Liver (tissue), 3 donors: ENCODE data around the gene ZFP3.

ENCODE experiments used
- NR2F2 ChIP-seq: IDR thresholded peaks from 2 replicates; pipeline ENCODE4 v1.6.1; 2016; ENCODE audit warnings: antibody characterized with exemption
- RAD21 ChIP-seq, 2 donors: IDR thresholded peaks; 2 replicates each; pipeline ENCODE4 v1.6.1; 2016; ENCODE audit warnings: antibody characterized with exemption in 2 of 2, mild to moderate bottlenecking in 2 of 2
- TAF1 ChIP-seq: conservative IDR thresholded peaks from 2 replicates; pipeline ENCODE4 v1.6.1; 2016; ENCODE audit warnings: antibody characterized with exemption, mild to moderate bottlenecking
- TF ChIP-seq, protein P1 (sequence below): IDR thresholded peaks from 2 replicates; pipeline ENCODE4 v1.6.1; 2016; ENCODE audit warnings: antibody characterized with exemption, mild to moderate bottlenecking
- TF ChIP-seq, protein P2 (sequence below): fragments of 150-350 bp; IDR thresholded peaks from 2 replicates; pipeline ENCODE4 v1.5.1; 2017; ENCODE audit warnings: improper control_type of control experiment, low read depth, low read length; ENCODE audit not compliant: missing input control
- TF ChIP-seq, protein P3 (sequence below): IDR thresholded peaks from 2 replicates; pipeline ENCODE4 v1.6.1; 2016; ENCODE audit warnings: antibody characterized with exemption
- donor health status: healthy.
- donor health status: healthy.

DNA sequence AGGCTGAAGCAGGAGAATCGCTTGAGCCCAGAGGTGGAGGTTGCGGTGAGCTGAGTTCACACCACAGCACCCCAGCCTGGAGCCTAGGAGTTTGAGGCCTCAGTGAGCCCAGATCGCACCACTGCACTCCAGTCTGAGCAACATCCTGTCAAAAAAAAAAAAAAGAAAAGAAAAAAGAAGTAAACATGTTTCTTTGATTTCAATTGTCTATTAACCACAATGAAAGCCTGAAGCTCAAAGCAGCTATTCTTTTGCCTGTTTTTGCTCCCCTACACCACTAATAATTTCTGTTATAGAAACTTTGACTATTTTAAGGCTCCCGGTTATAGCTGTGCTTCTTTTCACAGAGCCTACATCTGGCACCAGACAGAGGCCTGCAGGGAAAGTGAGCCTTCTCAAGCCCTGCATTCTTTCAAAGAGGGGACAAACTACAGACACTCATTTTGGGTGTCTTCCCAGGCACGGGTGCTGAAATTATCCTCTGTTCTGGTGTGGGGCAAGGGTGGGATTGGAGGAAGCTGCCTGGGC, 28.9 kb upstream of the ZFP3 start:
- TF ChIP-seq, protein P1, sequence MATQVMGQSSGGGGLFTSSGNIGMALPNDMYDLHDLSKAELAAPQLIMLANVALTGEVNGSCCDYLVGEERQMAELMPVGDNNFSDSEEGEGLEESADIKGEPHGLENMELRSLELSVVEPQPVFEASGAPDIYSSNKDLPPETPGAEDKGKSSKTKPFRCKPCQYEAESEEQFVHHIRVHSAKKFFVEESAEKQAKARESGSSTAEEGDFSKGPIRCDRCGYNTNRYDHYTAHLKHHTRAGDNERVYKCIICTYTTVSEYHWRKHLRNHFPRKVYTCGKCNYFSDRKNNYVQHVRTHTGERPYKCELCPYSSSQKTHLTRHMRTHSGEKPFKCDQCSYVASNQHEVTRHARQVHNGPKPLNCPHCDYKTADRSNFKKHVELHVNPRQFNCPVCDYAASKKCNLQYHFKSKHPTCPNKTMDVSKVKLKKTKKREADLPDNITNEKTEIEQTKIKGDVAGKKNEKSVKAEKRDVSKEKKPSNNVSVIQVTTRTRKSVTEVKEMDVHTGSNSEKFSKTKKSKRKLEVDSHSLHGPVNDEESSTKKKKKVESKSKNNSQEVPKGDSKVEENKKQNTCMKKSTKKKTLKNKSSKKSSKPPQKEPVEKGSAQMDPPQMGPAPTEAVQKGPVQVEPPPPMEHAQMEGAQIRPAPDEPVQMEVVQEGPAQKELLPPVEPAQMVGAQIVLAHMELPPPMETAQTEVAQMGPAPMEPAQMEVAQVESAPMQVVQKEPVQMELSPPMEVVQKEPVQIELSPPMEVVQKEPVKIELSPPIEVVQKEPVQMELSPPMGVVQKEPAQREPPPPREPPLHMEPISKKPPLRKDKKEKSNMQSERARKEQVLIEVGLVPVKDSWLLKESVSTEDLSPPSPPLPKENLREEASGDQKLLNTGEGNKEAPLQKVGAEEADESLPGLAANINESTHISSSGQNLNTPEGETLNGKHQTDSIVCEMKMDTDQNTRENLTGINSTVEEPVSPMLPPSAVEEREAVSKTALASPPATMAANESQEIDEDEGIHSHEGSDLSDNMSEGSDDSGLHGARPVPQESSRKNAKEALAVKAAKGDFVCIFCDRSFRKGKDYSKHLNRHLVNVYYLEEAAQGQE, result peak; percentile 59
- TF ChIP-seq, protein P2, sequence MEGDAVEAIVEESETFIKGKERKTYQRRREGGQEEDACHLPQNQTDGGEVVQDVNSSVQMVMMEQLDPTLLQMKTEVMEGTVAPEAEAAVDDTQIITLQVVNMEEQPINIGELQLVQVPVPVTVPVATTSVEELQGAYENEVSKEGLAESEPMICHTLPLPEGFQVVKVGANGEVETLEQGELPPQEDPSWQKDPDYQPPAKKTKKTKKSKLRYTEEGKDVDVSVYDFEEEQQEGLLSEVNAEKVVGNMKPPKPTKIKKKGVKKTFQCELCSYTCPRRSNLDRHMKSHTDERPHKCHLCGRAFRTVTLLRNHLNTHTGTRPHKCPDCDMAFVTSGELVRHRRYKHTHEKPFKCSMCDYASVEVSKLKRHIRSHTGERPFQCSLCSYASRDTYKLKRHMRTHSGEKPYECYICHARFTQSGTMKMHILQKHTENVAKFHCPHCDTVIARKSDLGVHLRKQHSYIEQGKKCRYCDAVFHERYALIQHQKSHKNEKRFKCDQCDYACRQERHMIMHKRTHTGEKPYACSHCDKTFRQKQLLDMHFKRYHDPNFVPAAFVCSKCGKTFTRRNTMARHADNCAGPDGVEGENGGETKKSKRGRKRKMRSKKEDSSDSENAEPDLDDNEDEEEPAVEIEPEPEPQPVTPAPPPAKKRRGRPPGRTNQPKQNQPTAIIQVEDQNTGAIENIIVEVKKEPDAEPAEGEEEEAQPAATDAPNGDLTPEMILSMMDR, result no peak
- TF ChIP-seq RAD21 (IDR thresholded peaks at IDR 0.05), result no peak
- no peak for TF ChIP-seq TAF1
- peak; percentile 8 for TF ChIP-seq NR2F2
- TF ChIP-seq, protein P3, sequence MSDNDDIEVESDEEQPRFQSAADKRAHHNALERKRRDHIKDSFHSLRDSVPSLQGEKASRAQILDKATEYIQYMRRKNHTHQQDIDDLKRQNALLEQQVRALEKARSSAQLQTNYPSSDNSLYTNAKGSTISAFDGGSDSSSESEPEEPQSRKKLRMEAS, result no peak
